Memory B cell (primary cell): ENCODE measurements around the gene PNPLA8.

Experiments used
- ATAC-seq: fragments of 150-1000 bp; cut with Tn5 transposase; 2 replicates; pipeline ENCODE4 v1.10.0; 2021; ENCODE audit warnings: low read depth, mild to moderate bottlenecking, moderate library complexity
- DNase-seq, 2 donors: peaks; one replicate each; pipeline ENCODE4 v3.0.0; 2022; ENCODE audit warnings: low spot score in 2 of 2
- H3K27ac Mint-ChIP-seq: one replicate; pipeline ENCODE4 v1.8.0; 2022; ENCODE audit warnings: mild to moderate bottlenecking, moderate library complexity, mixed read lengths
- H3K27me3 Mint-ChIP-seq: one replicate; pipeline ENCODE4 v1.8.0; 2022; ENCODE audit warnings: mixed read lengths
- H3K36me3 Mint-ChIP-seq: one replicate; pipeline ENCODE4 v1.8.0; 2022; ENCODE audit warnings: mild to moderate bottlenecking, mixed read lengths
- H3K4me1 Mint-ChIP-seq: one replicate; pipeline ENCODE4 v1.8.0; 2022; ENCODE audit warnings: mixed read lengths
- H3K4me3 Mint-ChIP-seq: one replicate; pipeline ENCODE4 v1.8.0; 2022; ENCODE audit warnings: mild to moderate bottlenecking, moderate library complexity, mixed read lengths
- H3K9me3 Mint-ChIP-seq: one replicate; pipeline ENCODE4 v1.8.0; 2022; ENCODE audit warnings: mixed read lengths

Gene PNPLA8

DNA sequence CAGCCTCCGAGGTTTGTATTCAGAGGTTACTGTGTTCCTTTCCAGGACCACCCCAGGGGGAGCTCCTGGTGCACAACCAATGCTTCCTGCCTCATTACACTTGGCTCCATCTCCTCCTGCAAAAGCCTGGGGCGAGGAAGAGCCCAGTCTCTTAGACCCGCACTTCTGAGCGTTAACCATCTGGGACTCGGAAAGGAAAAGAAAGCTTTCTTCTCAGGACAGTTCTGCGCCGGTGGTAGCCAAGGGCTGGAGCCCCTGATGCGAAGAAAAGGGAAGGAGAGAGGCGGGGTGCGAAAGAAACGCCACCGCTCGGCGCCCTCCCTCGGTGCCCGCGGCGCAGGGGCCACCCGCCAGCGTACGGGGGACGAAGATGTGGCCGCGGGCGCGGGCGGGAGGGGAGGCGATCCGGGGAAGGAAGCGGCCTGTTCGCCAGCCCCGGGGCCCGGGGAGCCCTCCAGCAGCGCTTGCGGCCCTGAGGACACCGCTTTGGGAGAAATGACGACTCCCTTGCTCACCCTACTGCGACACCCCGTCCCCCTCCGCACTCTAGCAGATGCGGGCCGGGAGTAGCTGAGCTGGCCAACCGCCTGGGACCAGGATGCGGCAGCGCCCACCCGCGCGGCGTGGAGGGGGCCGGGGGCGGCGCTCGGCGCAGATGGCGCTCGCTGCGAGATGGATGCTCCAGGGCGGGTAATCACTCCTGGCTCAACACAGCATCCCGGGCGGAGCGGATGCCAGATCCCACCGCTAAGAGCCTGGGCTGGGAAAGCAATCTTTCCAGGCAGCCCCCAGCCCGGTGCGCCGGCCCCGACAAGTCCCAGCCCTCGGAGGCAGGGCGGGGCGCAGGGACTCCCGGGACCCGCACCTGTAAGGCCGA lies 71.0 kb downstream of the PNPLA8 start:
- Mint-ChIP-seq H3K27me3 (peaks cover 21% of the 10 kb centered on the region), H3K9me3 (no peaks in the 10 kb centered on the region), H3K36me3 (no peaks in the 10 kb centered on the region), H3K4me1 (peaks cover 18% of the 10 kb centered on the region), H3K27ac (no peak overlapping the region), H3K4me3 (peak overlapping the region; percentile 86)
- ATAC-seq (peak; percentile 35), DNase-seq (peak in 1 of 2 donors; percentile 32)

DNA sequence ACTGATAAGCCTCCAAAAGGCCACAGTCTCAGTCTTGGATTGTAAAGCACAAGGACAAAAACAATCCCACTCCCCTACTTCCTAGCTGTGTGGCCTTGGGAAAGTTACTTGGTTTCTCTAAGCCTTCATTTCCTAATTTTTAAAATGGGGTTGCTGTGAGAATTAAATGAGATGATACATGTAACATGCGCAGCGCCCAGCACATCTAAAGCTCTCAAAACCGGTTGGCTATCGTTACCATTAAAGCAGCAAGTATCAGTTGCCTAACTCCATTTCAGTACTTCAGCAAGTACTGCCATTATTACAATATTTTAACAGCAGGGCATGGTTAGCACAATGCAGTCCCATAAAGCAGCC lies 71.6 kb downstream of the PNPLA8 start:
- H3K36me3 Mint-ChIP-seq, result no peaks in the 10 kb centered on the region
- H3K4me3 Mint-ChIP-seq, result peak overlapping the region; percentile 86
- peaks cover 18% of the 10 kb centered on the region for H3K4me1 Mint-ChIP-seq
- DNase-seq (no peak), ATAC-seq (peak; percentile 4)
- peaks cover 20% of the 10 kb centered on the region for H3K27me3 Mint-ChIP-seq
- H3K9me3 Mint-ChIP-seq, result no peaks in the 10 kb centered on the region
- H3K27ac Mint-ChIP-seq, result no peak overlapping the region

DNA sequence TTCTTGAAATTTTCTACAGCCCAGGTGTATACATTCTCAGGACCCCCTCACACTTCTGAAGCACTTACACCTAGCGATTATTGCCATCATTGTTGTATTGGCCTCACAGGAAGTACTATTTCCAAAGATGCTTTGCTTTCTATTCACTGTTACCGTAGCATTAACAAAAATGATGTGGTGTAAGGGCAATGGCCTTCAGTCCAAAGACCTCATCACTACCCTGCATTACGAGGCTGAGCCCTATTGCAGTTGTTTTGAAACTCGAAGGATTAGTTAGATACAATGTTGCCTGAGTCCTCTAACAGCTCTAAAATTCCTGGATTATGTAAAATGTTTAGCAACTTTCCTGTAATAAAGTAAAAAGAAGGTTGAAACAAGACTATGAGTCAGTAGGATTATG lies 72.6 kb downstream of the PNPLA8 start:
- H3K27ac Mint-ChIP-seq, result no peak overlapping the region
- H3K4me3 Mint-ChIP-seq, result no peak overlapping the region
- H3K36me3 Mint-ChIP-seq, result no peaks in the 10 kb centered on the region
- no peak for DNase-seq
- no peak for ATAC-seq
- H3K9me3 Mint-ChIP-seq, result no peaks in the 10 kb centered on the region
- H3K27me3 Mint-ChIP-seq, result peaks cover 21% of the 10 kb centered on the region
- H3K4me1 Mint-ChIP-seq, result peaks cover 18% of the 10 kb centered on the region

DNA sequence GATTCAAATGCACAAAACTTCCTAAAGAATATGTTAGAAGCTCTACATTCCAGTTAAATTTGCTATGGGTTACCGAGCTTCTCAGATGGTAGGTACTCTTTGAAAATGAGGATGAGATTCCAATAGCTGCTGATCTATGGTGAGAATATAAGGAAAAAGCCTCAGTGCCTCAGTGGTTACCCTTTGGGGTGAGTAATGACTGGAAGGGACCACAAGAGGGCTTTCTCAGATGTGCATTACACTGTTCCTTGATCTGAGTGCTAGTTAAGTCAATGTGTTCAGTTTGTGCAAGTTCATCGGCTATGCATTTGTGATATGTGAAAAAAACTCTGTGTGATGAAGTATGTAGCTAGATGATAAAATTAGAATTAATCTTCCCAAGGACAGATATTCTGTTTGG lies 73.2 kb downstream of the PNPLA8 start:
- ATAC-seq (peak; percentile 65), DNase-seq (no peak)
- H3K4me1 Mint-ChIP-seq, result peaks cover 18% of the 10 kb centered on the region
- no peaks in the 10 kb centered on the region for H3K36me3 Mint-ChIP-seq
- peaks cover 18% of the 10 kb centered on the region for H3K27me3 Mint-ChIP-seq
- H3K4me3 Mint-ChIP-seq, result no peak overlapping the region
- H3K9me3 Mint-ChIP-seq, result no peaks in the 10 kb centered on the region
- no peak overlapping the region for H3K27ac Mint-ChIP-seq

DNA sequence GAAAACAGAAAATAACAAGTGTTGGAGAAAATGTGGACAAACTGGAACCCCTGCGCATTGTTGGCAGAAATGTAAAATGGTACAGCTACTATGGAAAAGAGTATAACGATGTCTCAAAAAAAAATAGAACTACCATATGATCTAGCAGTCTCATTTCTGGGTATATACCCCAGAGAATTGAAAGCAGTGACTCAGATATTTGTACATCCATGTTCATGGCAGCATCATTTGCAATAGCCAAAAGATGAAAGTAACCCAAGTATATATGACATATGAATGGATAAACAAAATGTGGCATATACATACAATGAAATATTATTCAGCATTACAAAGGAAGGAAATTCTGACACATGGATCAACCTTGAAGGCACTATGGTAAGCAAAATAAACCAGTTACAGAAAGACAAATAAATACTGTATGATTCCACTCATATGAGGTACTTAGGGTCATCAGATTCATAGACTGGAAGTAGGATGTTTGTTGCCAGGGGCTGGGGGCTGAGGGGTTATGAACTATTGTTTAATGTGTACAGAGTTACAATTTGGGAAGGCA lies 74.6 kb downstream of the PNPLA8 start:
- no peaks in the 10 kb centered on the region for H3K9me3 Mint-ChIP-seq
- H3K27ac Mint-ChIP-seq, result no peak overlapping the region
- no peak overlapping the region for H3K4me3 Mint-ChIP-seq
- DNase-seq (no peak), ATAC-seq (no peak)
- H3K27me3 Mint-ChIP-seq, result peaks cover 14% of the 10 kb centered on the region
- H3K36me3 Mint-ChIP-seq, result no peaks in the 10 kb centered on the region
- H3K4me1 Mint-ChIP-seq, result peaks cover 12% of the 10 kb centered on the region

DNA sequence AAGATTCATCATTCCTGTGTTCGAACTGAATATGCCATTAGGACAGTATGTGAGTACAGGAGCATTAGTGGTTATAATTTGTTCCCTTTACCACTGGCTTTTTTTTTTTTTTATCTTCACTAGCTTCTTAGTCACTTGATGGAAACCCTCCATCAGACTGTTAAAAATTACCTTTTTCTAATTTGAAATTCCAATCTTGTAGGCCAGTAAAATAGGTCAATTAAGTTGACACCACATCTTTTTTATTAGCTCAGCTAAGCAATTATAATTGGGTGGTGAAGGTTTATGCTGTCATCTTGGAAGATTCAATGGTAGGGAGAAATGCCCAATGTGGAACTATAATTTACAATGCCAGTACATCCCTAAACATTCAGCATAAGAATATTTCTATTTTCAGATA lies 75.8 kb downstream of the PNPLA8 start:
- Mint-ChIP-seq H3K27me3 (peaks cover 16% of the 10 kb centered on the region), H3K4me3 (no peak overlapping the region), H3K36me3 (no peaks in the 10 kb centered on the region), H3K9me3 (no peaks in the 10 kb centered on the region), H3K27ac (no peak overlapping the region), H3K4me1 (peaks cover 12% of the 10 kb centered on the region)
- DNase-seq (no peak), ATAC-seq (no peak)

DNA sequence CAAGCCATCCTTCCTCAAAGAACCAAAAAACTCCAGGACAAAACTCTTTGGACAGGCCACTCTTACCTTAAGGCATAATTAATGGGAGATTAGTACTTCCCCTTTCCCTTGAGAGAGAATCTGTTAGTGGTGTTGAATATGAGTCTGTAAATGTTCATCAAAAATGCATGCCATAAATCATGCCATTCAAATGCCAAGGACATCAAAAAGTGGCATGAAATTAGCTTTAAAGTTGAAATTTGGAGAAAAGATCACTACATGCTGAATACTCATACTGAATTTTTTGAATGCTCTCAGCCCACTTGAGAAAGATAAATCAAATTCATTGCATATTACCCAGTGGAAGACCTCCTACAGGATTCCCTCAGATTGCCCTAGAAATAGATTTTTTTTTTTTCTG lies 76.4 kb downstream of the PNPLA8 start:
- H3K36me3 Mint-ChIP-seq, result no peaks in the 10 kb centered on the region
- peaks cover 9% of the 10 kb centered on the region for H3K4me1 Mint-ChIP-seq
- no peak overlapping the region for H3K27ac Mint-ChIP-seq
- ATAC-seq (no peak), DNase-seq (no peak)
- peaks cover 13% of the 10 kb centered on the region for H3K27me3 Mint-ChIP-seq
- no peak overlapping the region for H3K4me3 Mint-ChIP-seq
- no peaks in the 10 kb centered on the region for H3K9me3 Mint-ChIP-seq

DNA sequence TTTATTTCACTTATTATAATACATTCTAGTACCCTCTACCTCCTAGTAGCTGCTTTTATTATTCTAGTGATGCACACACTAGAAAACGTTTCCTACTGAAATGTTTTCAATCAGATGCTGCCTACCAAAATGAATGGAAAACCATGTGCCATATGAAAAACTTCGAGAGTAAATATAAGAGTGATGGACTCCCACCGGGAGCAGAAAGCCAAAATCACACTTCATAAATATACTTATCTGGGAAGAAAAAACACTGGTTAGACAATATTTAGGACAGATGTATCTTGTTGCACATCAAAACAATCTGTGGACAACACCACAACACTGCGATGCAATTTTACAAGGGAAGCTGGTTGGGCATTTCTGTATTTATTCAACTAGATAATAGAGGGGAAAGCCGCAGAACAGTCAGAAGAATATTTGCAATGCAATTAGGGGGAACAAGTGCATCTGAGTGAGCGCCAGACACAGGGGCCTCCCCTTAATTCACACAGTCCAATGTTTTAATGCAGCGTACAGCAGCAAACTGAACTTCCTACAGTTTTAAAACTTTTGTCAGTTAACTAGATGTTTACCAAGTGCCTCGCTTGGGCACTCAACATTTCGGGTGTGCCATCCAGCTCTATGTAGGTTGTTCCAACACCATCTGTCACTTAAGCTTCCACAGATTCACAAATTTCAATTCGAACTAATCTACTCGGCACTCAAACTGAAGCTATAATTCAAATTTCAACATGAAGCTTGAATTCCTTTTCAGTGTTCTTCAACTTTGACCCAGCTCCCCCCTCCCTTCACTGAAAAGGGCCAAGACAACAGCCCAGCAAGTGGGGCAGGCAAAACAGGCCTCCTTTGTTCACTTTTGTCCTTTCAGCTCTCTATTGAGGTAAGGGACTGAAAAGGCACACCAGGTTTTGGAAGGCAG lies 77.1 kb downstream of the PNPLA8 start:
- Mint-ChIP-seq H3K9me3 (no peaks in the 10 kb centered on the region), H3K4me1 (peaks cover 7% of the 10 kb centered on the region), H3K4me3 (no peak overlapping the region), H3K27ac (no peak overlapping the region), H3K36me3 (no peaks in the 10 kb centered on the region), H3K27me3 (peaks cover 13% of the 10 kb centered on the region)
- ATAC-seq (peak; percentile 44), DNase-seq (no peak)

DNA sequence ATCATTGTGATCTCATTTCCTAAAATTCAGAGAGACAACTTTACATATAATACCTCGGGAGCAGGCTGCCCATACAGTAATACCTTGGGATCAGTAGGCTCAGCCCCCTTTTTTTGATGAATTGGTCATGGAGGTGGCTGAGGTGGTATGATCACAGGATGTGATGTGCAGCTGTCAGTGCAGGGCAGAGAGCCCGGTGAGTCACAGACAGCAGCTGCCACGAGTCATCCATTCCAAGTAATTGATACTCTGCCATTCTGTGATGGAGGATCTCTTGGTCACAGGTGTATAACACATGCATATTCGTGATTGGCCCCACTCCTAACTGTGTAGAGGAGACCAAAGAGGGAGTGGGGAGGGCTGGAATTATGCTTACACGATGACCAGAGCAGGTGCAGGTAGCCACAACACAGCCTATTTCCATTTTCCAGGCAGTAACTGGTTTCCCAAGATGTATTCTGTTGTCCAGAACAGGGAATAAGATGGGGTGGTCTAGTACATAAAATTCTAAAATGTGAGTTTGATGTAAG lies 83.8 kb downstream of the PNPLA8 start:
- Mint-ChIP-seq H3K27ac (no peak overlapping the region), H3K4me1 (no peaks in the 10 kb centered on the region), H3K4me3 (no peak overlapping the region), H3K36me3 (no peaks in the 10 kb centered on the region), H3K9me3 (no peaks in the 10 kb centered on the region), H3K27me3 (peaks cover 10% of the 10 kb centered on the region)
- DNase-seq (no peak), ATAC-seq (no peak)

DNA sequence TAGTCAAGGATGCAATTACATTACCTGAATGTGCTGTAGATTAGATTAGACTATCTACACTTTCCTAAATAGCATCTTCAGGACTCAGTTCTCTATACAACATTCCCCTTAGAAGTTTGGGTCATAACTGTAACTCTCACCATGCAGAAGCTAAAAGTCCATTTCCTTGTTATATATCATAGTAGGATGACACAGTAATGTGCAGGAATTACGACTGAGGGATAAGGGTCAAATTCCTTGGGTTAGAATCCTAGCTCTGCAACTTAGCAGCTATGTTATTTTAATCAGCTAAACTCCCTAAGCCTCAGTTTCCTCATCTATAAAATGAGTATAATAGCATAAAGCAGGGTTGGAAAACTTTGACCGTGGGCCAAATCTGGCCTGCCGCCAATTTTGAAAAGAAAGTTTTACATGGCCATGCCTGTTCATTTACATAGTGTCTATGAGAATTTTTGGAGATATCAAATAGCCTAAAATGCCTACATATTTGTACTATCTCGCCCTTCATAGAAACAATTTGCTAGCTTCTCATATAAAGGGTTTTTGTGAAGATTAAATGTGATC lies 84.5 kb downstream of the PNPLA8 start:
- no peak for ATAC-seq
- Mint-ChIP-seq H3K9me3 (no peaks in the 10 kb centered on the region), H3K27ac (no peak overlapping the region), H3K27me3 (peaks cover 9% of the 10 kb centered on the region), H3K4me3 (no peak overlapping the region), H3K36me3 (no peaks in the 10 kb centered on the region), H3K4me1 (no peaks in the 10 kb centered on the region)
- no peak for DNase-seq

DNA sequence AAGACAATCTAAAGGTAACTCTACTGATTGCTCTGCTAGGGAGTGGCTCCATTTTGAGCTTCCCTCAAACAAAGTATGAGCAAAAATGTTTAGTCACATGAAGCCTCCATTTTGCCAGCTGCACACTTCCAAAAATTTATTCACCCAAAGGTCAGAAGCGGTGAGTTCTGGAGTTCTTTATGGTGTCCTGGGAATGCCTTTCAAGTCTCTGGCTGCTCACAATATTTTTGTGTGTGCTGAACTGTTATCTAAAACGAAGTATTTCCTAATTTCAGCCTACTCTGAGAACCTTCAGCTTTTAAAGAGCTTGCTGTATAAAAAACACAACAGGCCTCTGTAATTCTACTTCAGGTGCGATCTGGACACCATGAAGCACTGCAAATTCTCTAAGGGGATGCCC lies 85.3 kb downstream of the PNPLA8 start:
- peaks cover under 1% of the 10 kb centered on the region for H3K9me3 Mint-ChIP-seq
- no peak overlapping the region for H3K4me3 Mint-ChIP-seq
- H3K4me1 Mint-ChIP-seq, result no peaks in the 10 kb centered on the region
- peaks cover 6% of the 10 kb centered on the region for H3K27me3 Mint-ChIP-seq
- ATAC-seq (no peak), DNase-seq (no peak)
- H3K27ac Mint-ChIP-seq, result no peak overlapping the region
- H3K36me3 Mint-ChIP-seq, result no peaks in the 10 kb centered on the region

DNA sequence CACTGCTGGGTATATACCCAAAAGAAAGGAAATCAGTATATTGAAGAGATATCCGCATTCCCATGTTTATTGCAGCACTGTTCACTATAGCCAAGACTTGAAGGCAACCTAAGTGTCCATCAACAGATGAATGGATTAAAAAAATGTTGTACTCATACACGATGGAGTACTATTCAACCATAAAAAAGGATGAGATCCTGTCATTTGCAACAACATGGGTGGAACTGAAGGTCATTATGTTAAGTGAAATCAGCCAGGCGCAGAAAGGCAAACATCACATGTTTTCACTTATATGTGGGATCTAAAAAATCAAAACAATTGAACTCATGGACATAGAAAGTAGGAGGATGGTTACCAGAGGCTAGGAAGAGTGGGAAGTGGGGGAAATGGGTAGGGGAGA lies 89.0 kb downstream of the PNPLA8 start:
- H3K27me3 Mint-ChIP-seq, result peaks cover 13% of the 10 kb centered on the region
- peaks cover 7% of the 10 kb centered on the region for H3K9me3 Mint-ChIP-seq
- peaks cover 9% of the 10 kb centered on the region for H3K36me3 Mint-ChIP-seq
- DNase-seq (no peak), ATAC-seq (no peak)
- no peak overlapping the region for H3K4me3 Mint-ChIP-seq
- no peak overlapping the region for H3K27ac Mint-ChIP-seq
- no peaks in the 10 kb centered on the region for H3K4me1 Mint-ChIP-seq

DNA sequence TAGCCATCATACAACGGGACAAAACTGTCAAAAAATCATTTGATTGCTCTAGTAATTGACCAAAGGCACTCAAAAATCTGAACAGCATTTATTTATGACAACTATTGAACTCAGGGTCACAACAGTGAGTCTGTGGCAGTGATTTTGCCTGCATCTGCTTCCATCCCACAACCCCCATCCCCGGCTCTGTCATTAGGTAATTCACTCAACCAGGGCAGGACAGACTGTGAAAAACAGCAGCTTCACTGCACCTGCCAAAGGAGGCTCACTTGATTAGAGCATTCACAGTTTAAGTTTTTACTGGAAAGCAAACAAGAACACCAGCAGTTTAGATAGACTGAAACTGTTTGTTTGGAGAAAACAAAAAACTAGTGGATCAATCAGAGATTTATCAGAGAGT lies 91.9 kb downstream of the PNPLA8 start:
- Mint-ChIP-seq H3K27ac (no peak overlapping the region), H3K36me3 (peaks cover 9% of the 10 kb centered on the region), H3K4me3 (no peak overlapping the region), H3K27me3 (peaks cover 24% of the 10 kb centered on the region), H3K4me1 (no peaks in the 10 kb centered on the region), H3K9me3 (peaks cover 7% of the 10 kb centered on the region)
- no peak for DNase-seq
- ATAC-seq, result no peak

DNA sequence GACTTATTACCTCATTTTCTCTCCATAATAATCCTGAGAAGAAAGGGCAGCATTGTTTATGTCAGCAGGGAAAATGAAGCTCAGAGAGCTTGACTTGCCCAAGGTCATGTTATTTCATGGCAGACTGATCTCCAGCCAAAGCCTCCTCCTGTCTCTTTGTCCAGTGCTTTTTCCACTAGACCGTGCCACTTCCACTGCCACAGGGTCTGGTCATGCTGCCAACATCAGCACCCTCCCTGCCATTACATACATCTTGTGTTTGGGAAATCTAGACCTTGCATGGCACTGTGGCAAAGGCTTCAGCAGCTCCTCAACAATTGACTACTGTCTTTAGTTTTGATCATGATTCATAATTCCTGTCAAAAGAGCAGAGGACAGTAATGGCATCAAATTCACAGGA lies 94.8 kb downstream of the PNPLA8 start:
- Mint-ChIP-seq H3K9me3 (peaks cover 7% of the 10 kb centered on the region), H3K27ac (no peak overlapping the region), H3K4me3 (no peak overlapping the region), H3K4me1 (no peaks in the 10 kb centered on the region), H3K27me3 (peaks cover 21% of the 10 kb centered on the region), H3K36me3 (peaks cover 9% of the 10 kb centered on the region)
- DNase-seq (no peak), ATAC-seq (no peak)
